Fibroblast of lung (primary cell): Measurements from ENCODE around the gene BRCC3. TPM values are rescaled to one million over a fixed set of nuclear protein-coding genes. Genes with fewer than 3 reads are reported as not detected.
A peak's percentile ranks its signal among the peaks of the same experiment; 100 is the strongest.

ENCODE experiments used
- DNase-seq, 2 donors: peaks; one replicate each; pipeline versions ENCODE4 v3.0.0 to v3.0.0-alpha.2; 2010; ENCODE audit warnings: low read depth in 2 of 2
- H2AFZ ChIP-seq: 2 replicates; pipeline ENCODE4 v1.5.1; 2012; ENCODE audit warnings: low read length, control low read depth, inconsistent platforms
- H3K27ac ChIP-seq: 2 replicates; pipeline ENCODE4 v1.5.1; 2011; ENCODE audit warnings: low read length, control low read depth; ENCODE audit not compliant: insufficient read depth
- H3K27me3 ChIP-seq: 2 replicates; pipeline ENCODE4 v1.5.1; 2011; ENCODE audit warnings: mild to moderate bottlenecking, low read length; ENCODE audit not compliant: control insufficient read depth, insufficient read depth
- H3K36me3 ChIP-seq: 2 replicates; pipeline ENCODE4 v1.5.1; 2011; ENCODE audit warnings: low read length; ENCODE audit not compliant: control insufficient read depth, insufficient read depth
- H3K4me1 ChIP-seq: 2 replicates; pipeline ENCODE4 v1.5.1; 2011; ENCODE audit warnings: low read length; ENCODE audit not compliant: control insufficient read depth, insufficient read depth; ENCODE audit errors: extremely low read depth
- H3K4me2 ChIP-seq: 2 replicates; pipeline ENCODE4 v1.5.1; 2011; ENCODE audit warnings: low read length, control low read depth; ENCODE audit not compliant: insufficient read depth; ENCODE audit errors: extremely low read depth
- H3K4me3 ChIP-seq, 4 experiments: fragments of 200-600 bp in 1 of 4; sonication (generic) in 1 of 4; replicated peaks in 1 of 4; 2 replicates each; pipeline ENCODE4 v1.5.1; 2011 to 2016; ENCODE audit warnings: low read length in 4 of 4, low read depth in 3 of 4, mild to moderate bottlenecking in 3 of 4, control low read depth in 2 of 4, inconsistent platforms in 1 of 4, mixed read lengths in 1 of 4; ENCODE audit not compliant: insufficient read depth in 1 of 4; ENCODE audit errors: control extremely low read depth in 1 of 4
- H3K79me2 ChIP-seq: 2 replicates; pipeline ENCODE4 v1.5.1; 2012; ENCODE audit warnings: mild to moderate bottlenecking, low read length, inconsistent platforms; ENCODE audit not compliant: control insufficient read depth, insufficient read depth
- H3K9ac ChIP-seq: 2 replicates; pipeline ENCODE4 v1.5.1; 2011; ENCODE audit warnings: mild to moderate bottlenecking, low read length, control low read depth; ENCODE audit not compliant: insufficient read depth
- H3K9me3 ChIP-seq: 2 replicates; pipeline ENCODE4 v1.5.1; 2012; ENCODE audit warnings: low read depth, low read length; ENCODE audit not compliant: control insufficient read depth, insufficient read depth
- H4K20me1 ChIP-seq: 2 replicates; pipeline ENCODE4 v1.5.1; 2011; ENCODE audit warnings: low read length; ENCODE audit not compliant: control insufficient read depth, insufficient read depth; ENCODE audit errors: extremely low read depth
- EZH2 ChIP-seq: IDR thresholded peaks from 2 replicates; pipeline ENCODE4 v1.5.1; 2012; ENCODE audit warnings: low read length, control low read depth, mild to moderate bottlenecking; ENCODE audit errors: missing control alignments
- polyA plus RNA-seq, 2 donors: library from polyadenylated mRNA; depleted of rRNA in 1 of 2; stranded (reverse) in 1 of 2; unstranded in 1 of 2; fragments of >200 nt; gene quantifications; 2 replicates each; pipeline ENCODE4 v1.2.1, GENCODE V29; 2011 to 2012; ENCODE audit warnings: missing spikeins in 1 of 2
- total RNA-seq: library from RNA; depleted of rRNA; stranded (reverse); fragments of >200 nt; gene quantifications from 2 replicates; pipeline ENCODE4 v1.2.1, GENCODE V29; 2014
- TF ChIP-seq, protein P1 (sequence below), 2 donors: IDR thresholded peaks in 1 of 2; conservative IDR thresholded peaks in 1 of 2; 1 replicate in 1 of 2; 2 replicates in 1 of 2; pipeline ENCODE4 v1.5.1; 2011 to 2012; ENCODE audit warnings: low read length in 2 of 2, control low read depth in 1 of 2, inconsistent platforms in 1 of 2, low read depth in 1 of 2, mild to moderate bottlenecking in 1 of 2

Gene BRCC3
- total and polyA plus RNA-seq, 2 donors (not counting 1 experiment from before 2014, with no cell fraction given), result 12.1 to 22.0 TPM

DNA sequence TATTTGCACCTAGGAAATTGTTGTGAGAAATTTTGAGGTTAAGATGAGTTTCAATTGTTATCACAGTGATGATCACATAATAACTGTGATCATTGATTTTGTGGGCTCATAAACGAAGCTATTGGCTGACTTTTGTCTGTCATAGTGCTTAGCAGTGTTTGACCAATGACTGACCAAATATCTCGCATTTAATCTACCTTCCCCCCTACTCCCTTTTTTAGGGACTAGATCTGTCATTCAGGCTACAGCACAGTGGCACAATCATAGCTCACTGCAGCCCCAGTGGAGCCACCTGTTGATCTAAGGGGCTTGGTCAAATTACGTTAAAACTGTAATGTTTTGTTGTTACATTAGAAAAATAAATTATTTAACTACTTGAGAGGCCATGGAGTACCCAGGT, 43.2 kb upstream of the BRCC3 start:
- Histone ChIP-seq H3K4me1 (no peaks in the 10 kb centered on the region), H3K9me3 (no peaks in the 10 kb centered on the region), H3K79me2 (peaks cover 2% of the 10 kb centered on the region), H3K27ac (peak overlapping the region; percentile 83), H4K20me1 (no peaks in the 10 kb centered on the region), H3K4me2 (peak overlapping the region; percentile 46), H3K36me3 (no peaks in the 10 kb centered on the region), H2AFZ (no peak overlapping the region), H3K4me3 (peak overlapping the region in 3 of 4 experiments; percentile 35 to 91 (median 76)), H3K27me3 (no peaks in the 10 kb centered on the region), H3K9ac (no peak overlapping the region)
- DNase-seq, result no peak
- TF ChIP-seq, protein P1, sequence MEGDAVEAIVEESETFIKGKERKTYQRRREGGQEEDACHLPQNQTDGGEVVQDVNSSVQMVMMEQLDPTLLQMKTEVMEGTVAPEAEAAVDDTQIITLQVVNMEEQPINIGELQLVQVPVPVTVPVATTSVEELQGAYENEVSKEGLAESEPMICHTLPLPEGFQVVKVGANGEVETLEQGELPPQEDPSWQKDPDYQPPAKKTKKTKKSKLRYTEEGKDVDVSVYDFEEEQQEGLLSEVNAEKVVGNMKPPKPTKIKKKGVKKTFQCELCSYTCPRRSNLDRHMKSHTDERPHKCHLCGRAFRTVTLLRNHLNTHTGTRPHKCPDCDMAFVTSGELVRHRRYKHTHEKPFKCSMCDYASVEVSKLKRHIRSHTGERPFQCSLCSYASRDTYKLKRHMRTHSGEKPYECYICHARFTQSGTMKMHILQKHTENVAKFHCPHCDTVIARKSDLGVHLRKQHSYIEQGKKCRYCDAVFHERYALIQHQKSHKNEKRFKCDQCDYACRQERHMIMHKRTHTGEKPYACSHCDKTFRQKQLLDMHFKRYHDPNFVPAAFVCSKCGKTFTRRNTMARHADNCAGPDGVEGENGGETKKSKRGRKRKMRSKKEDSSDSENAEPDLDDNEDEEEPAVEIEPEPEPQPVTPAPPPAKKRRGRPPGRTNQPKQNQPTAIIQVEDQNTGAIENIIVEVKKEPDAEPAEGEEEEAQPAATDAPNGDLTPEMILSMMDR (conservative IDR thresholded peaks at IDR 0.05 in 1 of 2, IDR thresholded peaks at IDR 0.05 in 1 of 2; ENCODE audit: low read depth in 1 of 2, low read length in 2 of 2), result no peak
- TF ChIP-seq EZH2, result no peak

DNA sequence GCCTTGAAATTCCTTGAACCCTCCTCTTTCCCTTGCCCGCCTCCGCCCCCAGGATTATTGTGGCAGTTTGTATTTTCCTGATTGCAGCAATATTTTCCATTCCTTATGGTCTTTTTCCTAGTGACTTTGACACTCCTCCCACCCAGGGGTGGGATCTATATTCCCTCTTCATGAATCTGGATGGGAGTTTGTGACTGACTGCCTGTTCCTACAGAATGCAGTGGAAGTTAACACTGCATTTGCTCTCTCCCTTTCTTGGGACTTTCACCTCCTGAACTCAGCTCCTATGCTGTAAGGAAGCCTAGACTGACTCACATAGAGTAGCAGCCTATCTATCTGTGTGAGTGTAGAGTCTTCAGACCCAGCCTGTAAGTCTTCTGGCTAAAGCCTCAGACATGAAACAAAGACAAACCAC, 42.4 kb upstream of the BRCC3 start:
- Histone ChIP-seq H3K27me3 (no peaks in the 10 kb centered on the region), H3K4me3 (no peak overlapping the region), H3K4me1 (no peaks in the 10 kb centered on the region), H3K4me2 (peak overlapping the region; percentile 13), H3K36me3 (no peaks in the 10 kb centered on the region), H2AFZ (no peak overlapping the region), H4K20me1 (no peaks in the 10 kb centered on the region), H3K27ac (peak overlapping the region; percentile 23), H3K79me2 (peaks cover 2% of the 10 kb centered on the region), H3K9me3 (no peaks in the 10 kb centered on the region), H3K9ac (no peak overlapping the region)
- peak; percentile 11 to 69 for DNase-seq
- TF ChIP-seq, protein P1 (conservative IDR thresholded peaks at IDR 0.05 in 1 of 2, IDR thresholded peaks at IDR 0.05 in 1 of 2; ENCODE audit: low read depth in 1 of 2, low read length in 2 of 2), result no peak
- TF ChIP-seq EZH2, result no peak

DNA sequence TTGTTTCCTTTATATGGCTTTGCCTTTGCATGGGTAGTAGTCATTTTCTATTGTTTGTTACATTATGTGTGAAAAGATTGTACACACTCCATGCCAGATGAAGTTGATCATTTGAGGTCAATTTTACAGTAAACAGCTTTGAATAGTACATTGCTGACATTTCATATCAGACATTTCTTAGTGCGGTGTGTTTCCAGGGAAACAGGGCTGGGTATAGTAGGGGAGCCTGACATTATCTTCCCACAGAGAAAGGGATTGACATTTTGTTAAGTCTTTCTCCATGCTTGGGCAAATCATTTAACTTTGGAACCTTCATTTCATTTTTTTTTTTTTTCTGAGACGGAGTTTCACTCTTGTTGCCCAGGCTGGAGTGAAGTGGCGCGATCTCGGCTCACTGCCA, 39.7 kb upstream of the BRCC3 start:
- peak in 1 of 2 donors; percentile 12 for DNase-seq

More for the DNA sequence above, 39.7 kb upstream of the BRCC3 start:
- Histone ChIP-seq H2AFZ (no peak overlapping the region), H3K27ac (no peak overlapping the region), H3K4me3 (no peak overlapping the region), H3K9ac (no peak overlapping the region), H3K4me1 (no peaks in the 10 kb centered on the region), H3K79me2 (peaks cover 2% of the 10 kb centered on the region), H4K20me1 (no peaks in the 10 kb centered on the region), H3K4me2 (no peak overlapping the region), H3K27me3 (no peaks in the 10 kb centered on the region), H3K36me3 (no peaks in the 10 kb centered on the region), H3K9me3 (no peaks in the 10 kb centered on the region)
- TF ChIP-seq, protein P1 (conservative IDR thresholded peaks at IDR 0.05 in 1 of 2, IDR thresholded peaks at IDR 0.05 in 1 of 2; ENCODE audit: low read depth in 1 of 2, low read length in 2 of 2), result no peak
- TF ChIP-seq EZH2, result no peak
